ENCODE results near the gene PTPRM. TPM values are rescaled to one million over a fixed set of nuclear protein-coding genes. Genes with fewer than 3 reads are reported as not detected.

PTPRM gene
- total RNA-seq, 1 donor from 2014 or later, result 40.1 TPM

DNA sequence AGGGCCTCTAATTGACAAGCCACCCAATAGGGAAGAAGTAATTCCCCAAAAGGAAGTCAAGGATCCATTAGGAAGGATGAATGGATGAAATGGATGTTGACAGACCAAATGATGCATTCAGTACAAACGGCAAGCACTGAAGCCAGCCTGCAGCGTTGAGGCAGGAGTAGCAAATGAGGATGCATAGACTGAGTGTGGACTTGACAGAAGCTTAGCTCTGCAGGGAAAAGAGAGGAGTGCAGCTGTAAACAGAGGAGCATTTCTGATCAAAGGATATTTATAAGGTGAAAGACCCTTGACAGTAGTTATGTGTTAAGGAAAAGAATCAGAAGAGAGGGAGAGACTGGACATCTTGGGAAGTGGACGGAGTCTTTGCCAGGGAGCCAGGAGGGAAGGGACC, 788.9 kb downstream of the PTPRM start:
- no peak for DNase-seq (ENCODE audit: low read depth in 2 of 2)

DNA sequence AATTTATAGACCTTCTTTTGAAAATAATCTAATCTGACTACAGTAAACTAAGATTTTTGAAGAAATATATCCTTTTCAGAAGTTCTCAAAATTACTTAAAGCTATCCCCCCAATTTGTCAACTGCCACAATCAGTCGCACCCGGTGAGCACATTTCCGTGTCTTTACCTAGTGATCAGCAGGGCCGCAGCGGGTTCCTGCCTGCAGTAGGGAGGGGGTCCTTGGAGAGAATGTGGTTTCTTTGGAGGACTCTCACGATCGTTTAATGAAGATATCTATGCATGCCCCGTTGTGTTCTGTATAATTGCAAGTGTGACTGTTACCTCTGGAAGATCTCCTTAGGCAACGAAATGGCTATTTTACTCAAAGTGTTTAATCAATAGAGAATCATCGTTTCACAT, 790.2 kb downstream of the PTPRM start:
- no peak for DNase-seq (ENCODE audit: low read depth in 2 of 2)

DNA sequence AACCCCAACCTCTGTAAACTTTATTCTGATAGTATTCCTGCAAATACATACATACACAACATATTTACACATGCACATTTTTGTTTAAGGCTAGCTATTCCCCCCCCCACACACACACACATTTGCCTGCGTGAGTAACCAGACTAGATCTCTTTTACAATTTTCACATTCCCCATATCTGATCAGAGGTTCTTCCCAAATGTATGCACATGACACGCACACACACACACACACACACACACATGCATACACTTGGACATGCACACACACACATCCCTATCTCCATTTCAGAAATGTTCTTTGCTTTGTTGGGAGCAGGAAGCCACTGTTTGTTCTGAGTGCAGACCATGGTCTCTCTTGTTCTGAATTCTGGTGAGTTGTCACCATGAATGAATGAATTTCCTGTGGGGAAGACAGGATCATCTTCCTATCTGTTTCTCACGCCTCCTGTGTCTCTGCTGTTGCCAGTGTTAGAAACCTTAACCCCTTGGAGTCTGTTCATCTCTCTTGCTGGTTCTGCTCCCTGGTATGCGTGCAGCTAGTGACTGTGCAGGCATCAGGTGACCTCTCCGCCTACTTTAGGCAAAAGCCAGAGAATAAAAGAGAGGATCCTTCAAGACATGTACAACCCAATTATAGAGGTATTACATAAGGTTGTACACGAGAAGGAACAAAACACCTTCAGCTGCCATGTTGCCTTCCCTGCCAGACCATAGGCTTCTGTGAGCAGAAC, 791.1 kb downstream of the PTPRM start:
- DNase-seq (ENCODE audit: low read depth in 2 of 2), result peak in 1 of 2 donors; percentile 60

DNA sequence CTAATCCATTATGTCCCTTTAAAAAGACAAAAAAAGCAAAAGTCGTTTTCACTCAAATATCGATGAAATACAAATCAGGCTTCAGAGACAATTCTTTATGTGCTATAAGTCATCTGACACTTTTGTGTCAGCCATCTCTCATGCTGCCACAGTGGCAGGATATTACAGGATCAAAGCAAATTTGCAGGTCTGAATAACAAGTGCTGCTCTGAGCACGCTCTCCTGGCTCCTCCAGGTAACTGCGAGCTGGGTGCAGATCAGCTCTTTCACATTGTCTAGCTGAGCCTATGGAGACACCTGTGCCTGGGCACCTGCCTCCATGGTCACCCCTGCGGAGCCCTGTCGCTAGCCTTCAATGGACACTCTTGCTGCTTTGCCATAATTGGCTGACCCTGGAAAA, 792.0 kb downstream of the PTPRM start:
- peak in 1 of 2 donors; percentile 17 for DNase-seq (ENCODE audit: low read depth in 2 of 2)

DNA sequence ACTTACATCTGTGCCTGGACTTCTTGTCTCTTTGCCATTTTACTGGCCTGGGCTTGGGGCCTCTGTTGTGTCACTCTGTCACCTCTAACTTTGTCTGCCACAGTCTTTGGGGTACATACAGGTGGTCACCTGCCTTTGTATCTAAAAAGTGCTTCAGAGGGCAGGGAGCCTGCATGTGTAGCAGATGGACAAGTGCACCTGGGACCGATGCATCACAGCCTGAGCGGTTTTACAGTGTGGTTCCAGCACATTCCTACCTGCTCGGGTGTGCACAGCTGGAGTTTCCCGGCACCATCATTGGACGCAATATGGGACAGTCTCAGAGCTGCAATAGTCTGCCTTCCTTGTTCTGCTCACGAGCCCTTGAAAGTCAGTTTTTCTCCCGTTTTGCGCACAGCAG, 792.4 kb downstream of the PTPRM start:
- DNase-seq (ENCODE audit: low read depth in 2 of 2), result no peak

- DNase-seq (ENCODE audit: low read depth in 2 of 2), result no peak
These were observed 794.9 kb downstream of the PTPRM start for GRCh38 chr18:8361941-8362471.

- DNase-seq (ENCODE audit: low read depth in 2 of 2), result no peak
These were observed 795.7 kb downstream of the PTPRM start for GRCh38 chr18:8362863-8363262.

DNA sequence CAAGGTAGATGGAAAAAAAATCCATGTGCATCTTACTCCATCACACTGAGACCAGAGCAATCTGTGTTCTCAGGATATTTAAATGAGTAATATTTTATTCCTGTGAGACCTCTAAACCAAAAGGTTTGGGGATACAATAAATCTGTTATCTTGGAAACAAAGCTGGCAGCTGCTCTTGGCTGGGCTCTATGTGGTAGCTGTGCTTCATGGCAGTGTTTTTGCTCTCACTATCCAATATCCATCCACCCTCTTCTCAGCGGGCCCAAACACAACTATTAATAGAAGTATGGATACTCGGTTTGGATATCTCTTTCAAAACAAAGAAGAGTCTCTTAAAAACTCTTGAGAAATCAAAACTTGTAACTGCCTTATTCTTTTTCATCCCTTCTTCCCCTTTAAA, 797.3 kb downstream of the PTPRM start:
- DNase-seq (ENCODE audit: low read depth in 2 of 2), result peak in 1 of 2 donors; percentile 50

DNA sequence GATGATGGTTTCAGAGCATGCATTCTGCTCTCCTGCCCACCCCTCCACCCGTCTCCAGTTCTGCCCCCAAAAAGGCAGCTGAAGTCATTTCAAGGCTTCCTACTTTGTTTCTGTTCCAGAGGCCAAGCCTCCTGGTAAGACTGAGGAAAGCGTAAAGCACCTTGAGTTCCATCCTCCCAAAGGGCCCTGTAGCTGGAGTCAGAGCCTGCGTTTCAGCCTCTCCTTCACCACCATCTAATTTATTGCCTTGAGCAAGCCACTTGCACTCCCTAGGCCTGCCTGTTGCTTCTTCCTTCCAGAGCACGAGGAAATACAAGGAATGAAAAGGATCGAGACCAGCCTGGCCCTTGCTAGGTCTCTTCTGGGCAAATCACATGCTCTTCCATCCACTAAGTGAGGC, 797.9 kb downstream of the PTPRM start:
- no peak for DNase-seq (ENCODE audit: low read depth in 2 of 2)

DNA sequence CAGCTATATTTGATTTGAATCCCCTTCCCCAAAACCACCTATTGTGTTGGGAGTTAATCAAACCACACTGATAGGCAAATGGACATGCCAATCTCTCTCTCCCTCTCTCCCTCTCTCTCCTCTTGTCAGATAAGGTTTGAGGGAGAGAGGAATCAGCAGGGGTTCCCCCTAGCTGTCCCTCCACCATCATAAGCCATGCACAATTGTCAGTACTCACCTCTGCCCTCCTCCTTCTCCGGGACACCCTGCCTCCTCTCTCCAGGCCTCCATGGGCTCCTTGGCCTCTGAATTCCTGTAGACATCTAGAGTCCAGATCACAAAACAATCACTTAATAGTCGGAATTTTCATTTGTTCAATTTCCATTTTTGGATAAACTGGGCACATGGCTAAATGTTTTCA, 798.4 kb downstream of the PTPRM start:
- DNase-seq (ENCODE audit: low read depth in 2 of 2), result no peak

GRCh38 chr18:8366070-8366469, 799.0 kb downstream of the PTPRM start:
- DNase-seq (ENCODE audit: low read depth in 2 of 2), result no peak

DNA sequence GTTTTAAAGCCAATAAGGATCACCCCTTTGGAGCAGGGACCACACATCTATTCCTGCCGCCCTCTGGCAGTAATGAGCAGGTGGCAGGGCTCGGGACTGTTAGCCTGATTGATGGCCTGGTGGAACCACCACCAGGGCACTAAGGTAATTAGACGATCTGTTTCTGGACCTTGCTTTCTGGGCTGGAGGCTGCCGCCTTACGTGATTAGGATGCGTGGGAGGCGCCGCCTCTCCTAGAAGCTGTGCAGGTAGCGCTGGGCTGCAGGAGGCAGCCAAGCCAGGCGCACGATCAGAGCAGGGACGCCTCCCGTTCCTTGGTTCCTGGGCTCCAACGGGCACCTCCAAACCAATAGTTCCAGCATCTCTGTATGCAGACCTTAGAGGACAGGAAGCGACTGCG, 799.5 kb downstream of the PTPRM start:
- DNase-seq (ENCODE audit: low read depth in 2 of 2), result no peak

GRCh38 chr18:8367217-8367988, 800.3 kb downstream of the PTPRM start:
- peak; percentile 25 to 58 for DNase-seq (ENCODE audit: low read depth in 2 of 2)

DNA sequence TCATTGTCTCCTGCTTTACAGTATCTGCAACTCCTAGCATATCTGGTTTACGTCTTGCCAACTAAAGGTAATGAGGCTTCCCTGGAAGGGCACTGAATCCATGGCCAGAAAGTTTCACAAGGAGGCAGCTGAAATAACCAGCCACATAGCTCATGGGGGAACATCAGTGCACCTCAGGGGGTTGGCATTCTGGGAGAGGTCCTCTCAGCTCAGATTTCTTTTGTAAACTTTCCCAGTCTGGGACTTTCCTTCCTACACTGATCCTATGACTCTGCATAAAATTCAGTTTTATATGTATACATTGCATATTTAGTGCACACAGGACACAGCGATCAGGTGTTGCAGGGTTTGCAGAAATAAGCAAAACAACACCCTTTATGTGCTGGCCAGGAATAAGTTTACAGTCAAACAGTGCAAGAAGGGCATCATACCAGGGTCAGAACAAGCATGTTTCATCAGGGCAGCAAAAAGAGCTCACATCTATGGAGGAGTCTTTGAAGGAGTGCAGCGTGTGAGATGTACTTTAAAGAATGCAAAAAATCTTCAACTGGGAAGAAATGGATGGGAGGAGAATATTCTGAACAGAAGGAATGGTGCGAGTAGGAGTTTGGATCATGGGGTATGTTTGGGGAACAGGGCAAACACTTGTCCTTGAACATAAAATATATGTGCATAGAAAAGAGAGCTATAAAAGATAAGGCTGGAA, 801.5 kb downstream of the PTPRM start:
- no peak for DNase-seq (ENCODE audit: low read depth in 2 of 2)

- DNase-seq (ENCODE audit: low read depth in 2 of 2), result no peak
These were observed 806.4 kb downstream of the PTPRM start for GRCh38 chr18:8373486-8373885.

GRCh38 chr18:8374676-8375075, 807.6 kb downstream of the PTPRM start:
- no peak for DNase-seq (ENCODE audit: low read depth in 2 of 2)

DNA sequence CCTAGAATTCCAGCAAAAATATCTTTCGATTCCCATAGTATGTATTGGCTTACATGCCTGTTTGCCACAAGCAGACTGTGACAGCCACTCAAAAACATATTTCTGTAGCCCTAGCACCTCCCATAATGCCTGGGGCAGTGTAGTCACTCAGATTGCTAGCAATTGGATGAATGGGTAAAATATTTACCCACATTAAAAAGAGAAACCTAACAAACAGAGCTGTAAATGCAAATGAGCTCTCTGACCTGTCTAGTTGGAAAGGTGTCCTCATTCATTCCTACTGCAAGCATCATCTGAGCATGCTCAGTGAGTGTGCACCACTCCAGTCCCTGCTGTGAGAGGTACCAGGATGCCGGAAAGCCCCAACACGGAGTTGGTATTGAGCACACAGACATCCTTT, 808.1 kb downstream of the PTPRM start:
- no peak for DNase-seq (ENCODE audit: low read depth in 2 of 2)

GRCh38 chr18:8376113-8376512, 809.0 kb downstream of the PTPRM start:
- DNase-seq (ENCODE audit: low read depth in 2 of 2), result no peak

DNA sequence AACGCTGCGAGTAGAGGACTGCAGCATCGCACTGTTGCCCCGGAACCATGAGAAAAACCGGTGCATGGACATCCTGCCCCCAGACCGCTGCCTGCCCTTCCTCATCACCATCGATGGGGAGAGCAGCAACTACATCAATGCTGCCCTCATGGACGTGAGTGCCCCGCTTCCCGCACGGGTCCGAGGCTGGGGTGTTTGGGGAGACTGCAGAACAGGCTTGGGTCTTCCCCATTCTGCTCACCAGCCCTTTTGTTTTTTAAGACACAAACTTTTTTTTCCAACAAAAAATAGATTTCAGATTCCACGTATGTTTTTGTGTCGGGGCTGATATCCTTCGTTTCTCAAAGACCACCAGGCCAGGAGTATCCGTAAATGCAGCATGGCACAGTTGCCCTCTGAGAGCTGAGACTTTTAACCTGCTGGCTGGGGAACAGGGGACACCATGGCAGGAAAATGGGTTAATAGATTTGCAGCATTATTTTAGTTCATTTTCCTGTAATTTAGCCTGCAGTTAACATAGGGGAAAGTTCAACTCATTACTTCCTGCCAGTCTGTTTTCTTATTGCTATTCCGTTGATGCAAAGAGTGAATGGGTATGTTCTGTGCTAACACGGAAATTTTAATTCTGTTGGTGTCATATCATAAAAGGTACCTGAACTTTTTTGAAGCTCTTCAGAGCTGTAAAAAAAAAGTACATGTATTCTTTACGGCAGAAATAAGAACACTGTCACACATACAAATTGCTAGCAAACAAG, 812.2 kb downstream of the PTPRM start:
- DNase-seq (ENCODE audit: low read depth in 2 of 2), result peak in 1 of 2 donors; percentile 72

DNA sequence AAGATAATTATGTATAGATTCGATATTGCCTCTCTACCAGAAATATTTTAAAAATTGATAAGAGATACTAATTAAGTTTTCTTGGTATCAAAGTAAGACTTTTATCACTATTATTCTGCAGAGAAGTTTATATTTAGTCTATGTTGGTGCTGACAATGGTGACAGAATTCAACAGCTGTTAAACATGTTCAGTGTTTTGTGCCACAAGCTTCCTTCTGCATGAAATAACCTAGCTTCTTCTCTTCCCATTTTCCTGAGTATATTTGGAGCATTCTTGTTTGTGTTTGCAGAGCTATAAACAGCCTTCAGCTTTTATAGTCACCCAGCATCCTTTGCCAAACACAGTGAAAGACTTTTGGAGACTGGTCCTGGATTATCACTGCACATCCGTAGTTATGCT, 812.9 kb downstream of the PTPRM start:
- no peak for DNase-seq (ENCODE audit: low read depth in 2 of 2)

GRCh38 chr18:8380926-8381325, 813.8 kb downstream of the PTPRM start:
- DNase-seq (ENCODE audit: low read depth in 2 of 2), result no peak

Data from lung microvascular endothelial cell (primary cell).